A549 (cell line): ENCODE results near the gene IRAK1.

Source experiments
- CHD2 ChIP-seq: fragments of 150-350 bp; IDR thresholded peaks from 2 replicates; pipeline ENCODE4 v1.6.1; 2014; ENCODE audit warnings: low read length; ENCODE audit not compliant: partially characterized antibody
- TF ChIP-seq, protein P1 (sequence below): fragments of >200 bp; sonication (Bioruptor Twin); formaldehyde crosslinking; IDR thresholded peaks from 3 replicates; pipeline ENCODE4 v1.5.1; 2016
- TF ChIP-seq, protein P2 (sequence below): fragments of 450-650 bp; IDR thresholded peaks from 2 replicates; pipeline ENCODE4 v1.6.1; 2014; ENCODE audit warnings: antibody characterized with exemption
- TF ChIP-seq, protein P3 (sequence below): fragments of 250-450 bp; sonication (Bioruptor Pico); IDR thresholded peaks from 2 replicates; pipeline ENCODE4 v1.5.0; 2020; ENCODE audit warnings: low read depth, mild to moderate bottlenecking, moderate library complexity

DNA sequence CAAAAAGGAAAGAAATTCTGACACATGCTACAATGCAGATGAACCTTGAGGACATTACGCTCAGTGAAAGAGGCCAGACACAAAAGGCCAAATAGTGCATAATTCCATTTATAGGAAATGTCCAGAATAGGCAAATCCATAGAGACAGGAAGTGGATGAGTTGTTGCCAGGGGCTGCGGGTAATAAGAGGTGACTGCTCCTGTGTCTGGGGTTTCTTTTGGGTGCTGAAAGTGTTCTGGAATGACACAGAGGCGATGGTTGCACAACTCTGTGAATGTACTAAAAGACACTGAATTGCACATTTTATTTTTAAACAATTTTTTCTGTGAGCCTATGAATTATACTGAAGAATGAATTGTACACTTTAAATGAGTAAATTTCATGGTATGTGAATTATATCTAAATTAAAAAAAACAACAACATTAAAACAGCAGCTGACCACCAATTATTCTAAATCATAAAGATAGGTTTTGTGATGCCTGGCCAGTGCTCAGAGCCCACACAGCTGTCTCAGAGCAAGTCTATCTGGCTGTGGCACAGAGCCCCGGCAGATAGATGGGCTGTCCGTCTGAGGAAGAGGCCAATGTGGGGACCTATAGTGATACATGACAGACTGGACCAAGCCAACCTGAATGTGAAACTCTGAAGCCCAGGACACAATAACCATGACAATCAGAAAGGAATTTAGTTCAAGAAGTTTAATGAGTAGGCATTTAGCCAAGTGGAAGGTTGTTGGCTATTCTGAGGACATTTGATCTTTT, 23.5 kb upstream of the IRAK1 start:
- TF ChIP-seq, protein P1, sequence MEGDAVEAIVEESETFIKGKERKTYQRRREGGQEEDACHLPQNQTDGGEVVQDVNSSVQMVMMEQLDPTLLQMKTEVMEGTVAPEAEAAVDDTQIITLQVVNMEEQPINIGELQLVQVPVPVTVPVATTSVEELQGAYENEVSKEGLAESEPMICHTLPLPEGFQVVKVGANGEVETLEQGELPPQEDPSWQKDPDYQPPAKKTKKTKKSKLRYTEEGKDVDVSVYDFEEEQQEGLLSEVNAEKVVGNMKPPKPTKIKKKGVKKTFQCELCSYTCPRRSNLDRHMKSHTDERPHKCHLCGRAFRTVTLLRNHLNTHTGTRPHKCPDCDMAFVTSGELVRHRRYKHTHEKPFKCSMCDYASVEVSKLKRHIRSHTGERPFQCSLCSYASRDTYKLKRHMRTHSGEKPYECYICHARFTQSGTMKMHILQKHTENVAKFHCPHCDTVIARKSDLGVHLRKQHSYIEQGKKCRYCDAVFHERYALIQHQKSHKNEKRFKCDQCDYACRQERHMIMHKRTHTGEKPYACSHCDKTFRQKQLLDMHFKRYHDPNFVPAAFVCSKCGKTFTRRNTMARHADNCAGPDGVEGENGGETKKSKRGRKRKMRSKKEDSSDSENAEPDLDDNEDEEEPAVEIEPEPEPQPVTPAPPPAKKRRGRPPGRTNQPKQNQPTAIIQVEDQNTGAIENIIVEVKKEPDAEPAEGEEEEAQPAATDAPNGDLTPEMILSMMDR = no peak
- TF ChIP-seq, protein P2, sequence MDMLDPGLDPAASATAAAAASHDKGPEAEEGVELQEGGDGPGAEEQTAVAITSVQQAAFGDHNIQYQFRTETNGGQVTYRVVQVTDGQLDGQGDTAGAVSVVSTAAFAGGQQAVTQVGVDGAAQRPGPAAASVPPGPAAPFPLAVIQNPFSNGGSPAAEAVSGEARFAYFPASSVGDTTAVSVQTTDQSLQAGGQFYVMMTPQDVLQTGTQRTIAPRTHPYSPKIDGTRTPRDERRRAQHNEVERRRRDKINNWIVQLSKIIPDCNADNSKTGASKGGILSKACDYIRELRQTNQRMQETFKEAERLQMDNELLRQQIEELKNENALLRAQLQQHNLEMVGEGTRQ = no peak
- TF ChIP-seq CHD2 = no peak
- TF ChIP-seq, protein P3, sequence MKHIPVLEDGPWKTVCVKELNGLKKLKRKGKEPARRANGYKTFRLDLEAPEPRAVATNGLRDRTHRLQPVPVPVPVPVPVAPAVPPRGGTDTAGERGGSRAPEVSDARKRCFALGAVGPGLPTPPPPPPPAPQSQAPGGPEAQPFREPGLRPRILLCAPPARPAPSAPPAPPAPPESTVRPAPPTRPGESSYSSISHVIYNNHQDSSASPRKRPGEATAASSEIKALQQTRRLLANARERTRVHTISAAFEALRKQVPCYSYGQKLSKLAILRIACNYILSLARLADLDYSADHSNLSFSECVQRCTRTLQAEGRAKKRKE (CRISPR knock-in tag) = no peak
